Ammon's horn (tissue), 1 donor: ENCODE measurements around the gene CDH4.
A peak's percentile ranks its signal among the peaks of the same experiment; 100 is the strongest.

Experiments
- DNase-seq: peaks from one replicate; pipeline ENCODE4 v3.0.0-alpha.2; 2016; ENCODE audit warnings: low spot score

The CDH4 gene

GRCh38 chr20:61356196-61356595 lies 104.1 kb downstream of the CDH4 start:
- DNase-seq: no peak

DNA sequence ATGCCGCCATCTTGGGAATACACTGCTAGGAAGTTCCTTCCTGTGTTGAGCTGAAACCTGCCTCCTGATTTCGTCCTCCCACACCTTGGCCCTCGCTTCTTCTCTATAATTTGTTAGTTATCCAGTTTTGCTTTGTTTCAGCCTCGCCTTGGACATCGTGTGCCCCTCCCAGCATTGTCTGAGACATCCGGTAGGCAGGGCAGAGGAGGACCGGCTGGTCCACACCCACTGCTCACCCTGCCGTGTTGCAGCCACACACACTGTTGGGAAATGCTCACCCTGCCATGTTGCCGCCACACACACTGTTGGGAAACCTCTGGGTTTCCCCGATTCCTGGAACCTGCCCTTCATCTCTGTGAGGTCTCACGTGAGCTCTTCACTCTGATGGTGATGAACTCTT lies 105.1 kb downstream of the CDH4 start:
- DNase-seq: no peak

GRCh38 chr20:61359254-61359653 lies 107.2 kb downstream of the CDH4 start:
- no peak for DNase-seq

DNA sequence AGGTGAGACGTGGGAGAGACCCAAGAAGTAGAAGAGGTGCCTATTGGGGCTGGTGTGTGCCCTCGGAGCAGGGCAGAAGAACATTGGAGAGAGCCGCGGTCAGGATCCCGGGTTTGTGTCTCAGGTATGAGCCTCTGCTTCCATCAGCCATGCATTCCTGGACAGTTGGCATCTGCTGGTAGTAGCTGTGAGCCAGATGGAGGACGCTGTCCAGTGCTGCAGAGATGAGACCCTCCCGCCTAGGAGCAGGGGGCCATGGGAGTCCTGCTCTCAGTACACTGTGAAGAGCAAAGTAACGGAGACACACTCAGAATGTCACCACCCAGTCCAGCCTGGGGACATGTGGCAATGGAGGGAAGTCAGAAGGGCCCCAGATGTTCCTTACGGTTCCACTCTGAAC lies 108.2 kb downstream of the CDH4 start:
- DNase-seq: no peak

DNA sequence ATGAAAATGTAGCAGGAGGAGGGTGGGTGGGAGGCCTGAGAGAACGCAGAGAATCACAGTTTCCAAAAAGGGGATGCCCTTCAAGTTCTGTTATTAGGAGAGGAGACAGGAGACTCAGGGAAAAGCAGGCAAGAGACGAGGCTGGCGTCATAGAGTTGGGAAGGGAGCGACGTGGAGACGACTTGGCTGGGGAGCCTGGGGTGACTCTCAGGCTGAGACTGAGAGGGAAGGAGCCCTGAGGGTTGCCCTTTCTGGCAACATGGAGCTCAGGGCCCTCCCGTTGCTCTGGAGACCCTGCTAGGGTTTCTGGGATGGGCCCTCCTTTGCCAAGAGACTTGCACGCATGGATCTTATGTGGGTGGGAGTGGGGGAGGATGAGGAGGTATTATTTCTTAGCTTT lies 108.9 kb downstream of the CDH4 start:
- DNase-seq: no peak

DNA sequence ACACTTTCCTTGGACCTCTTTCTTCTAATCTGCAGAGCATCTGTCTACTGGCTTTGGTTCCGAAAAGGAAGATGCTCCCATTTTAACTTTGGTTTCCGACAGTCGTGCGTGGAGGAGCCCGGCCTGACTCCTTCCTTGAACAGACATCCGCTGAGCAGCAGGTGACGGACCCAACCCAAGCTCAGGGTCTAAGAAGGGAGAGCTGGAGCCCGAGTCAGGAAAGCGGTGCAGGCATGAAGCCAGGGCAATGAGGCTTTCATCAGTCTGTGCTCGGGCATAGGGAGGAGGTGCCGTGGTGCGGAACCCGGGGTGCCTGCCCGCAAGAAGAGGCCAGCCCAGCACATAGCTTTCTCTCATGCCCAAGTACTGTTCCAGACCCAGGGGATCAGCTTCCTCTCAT lies 109.4 kb downstream of the CDH4 start:
- no peak for DNase-seq

- DNase-seq: no peak
Observed at GRCh38 chr20:61364147-61364546, 112.1 kb downstream of the CDH4 start.

- DNase-seq: no peak
Observed at GRCh38 chr20:61366914-61367313, 114.9 kb downstream of the CDH4 start.

DNA sequence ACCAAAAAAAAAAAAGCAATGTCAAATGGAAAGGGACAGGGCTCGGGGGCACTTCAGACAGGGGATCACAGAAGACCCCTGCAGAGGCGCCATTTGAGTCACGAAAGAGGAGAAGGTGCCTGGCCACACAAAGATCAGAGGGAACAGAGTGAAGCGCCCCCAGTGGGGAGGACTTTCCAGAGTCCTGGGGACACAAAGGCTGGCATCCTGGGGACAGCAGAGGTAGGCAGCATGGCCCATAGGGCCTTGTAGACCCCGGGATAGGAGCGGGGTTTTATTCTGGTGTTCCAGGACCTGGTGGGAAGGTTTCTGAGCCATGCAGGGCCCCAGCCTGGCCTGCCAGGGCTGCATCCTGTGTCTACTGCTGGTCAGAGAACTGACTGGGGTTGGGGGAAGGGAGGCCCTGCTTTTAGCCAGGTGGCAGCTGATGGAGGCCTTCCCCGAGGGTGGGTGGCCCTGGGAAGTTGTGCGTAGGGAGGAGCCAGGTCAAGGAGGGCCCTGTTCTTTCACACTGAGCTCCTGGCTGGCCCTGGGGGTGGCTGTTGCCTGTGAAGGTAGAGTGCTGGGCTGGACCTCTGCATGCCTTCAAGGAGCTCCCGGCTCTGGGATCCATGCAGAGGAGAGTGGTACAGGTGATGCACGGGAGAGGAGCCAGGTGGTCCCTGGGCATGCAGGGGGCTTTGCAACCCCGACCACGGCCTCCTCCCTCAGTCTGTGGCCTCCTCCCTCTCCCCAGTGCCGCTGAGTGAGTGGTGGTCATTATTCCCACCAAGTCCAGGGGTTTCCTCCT lies 117.9 kb downstream of the CDH4 start:
- DNase-seq: no peak

DNA sequence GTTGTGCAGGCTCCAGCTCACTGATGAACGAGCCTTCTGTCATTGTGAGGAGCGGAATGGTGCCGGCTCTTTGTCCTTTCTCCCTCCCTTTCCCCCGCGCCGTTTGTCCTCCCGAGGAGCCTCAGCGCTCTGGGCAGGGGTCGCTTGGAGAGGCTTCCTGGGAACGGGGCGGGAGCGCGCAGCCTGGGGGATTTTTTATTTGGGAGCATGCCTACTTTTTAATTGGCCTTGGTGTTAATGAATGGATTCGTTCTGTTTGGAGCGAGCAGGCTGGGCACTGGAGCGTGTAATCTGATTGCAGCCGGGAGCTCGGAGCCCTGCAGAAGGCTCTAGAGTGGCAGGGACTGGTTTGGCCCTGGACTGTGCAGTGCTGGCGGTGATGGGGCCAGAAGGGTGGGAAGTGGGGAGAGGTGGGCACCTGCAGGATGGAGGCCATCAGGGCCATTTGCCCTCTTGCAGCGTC lies 118.8 kb downstream of the CDH4 start:
- DNase-seq: peak; percentile 78

DNA sequence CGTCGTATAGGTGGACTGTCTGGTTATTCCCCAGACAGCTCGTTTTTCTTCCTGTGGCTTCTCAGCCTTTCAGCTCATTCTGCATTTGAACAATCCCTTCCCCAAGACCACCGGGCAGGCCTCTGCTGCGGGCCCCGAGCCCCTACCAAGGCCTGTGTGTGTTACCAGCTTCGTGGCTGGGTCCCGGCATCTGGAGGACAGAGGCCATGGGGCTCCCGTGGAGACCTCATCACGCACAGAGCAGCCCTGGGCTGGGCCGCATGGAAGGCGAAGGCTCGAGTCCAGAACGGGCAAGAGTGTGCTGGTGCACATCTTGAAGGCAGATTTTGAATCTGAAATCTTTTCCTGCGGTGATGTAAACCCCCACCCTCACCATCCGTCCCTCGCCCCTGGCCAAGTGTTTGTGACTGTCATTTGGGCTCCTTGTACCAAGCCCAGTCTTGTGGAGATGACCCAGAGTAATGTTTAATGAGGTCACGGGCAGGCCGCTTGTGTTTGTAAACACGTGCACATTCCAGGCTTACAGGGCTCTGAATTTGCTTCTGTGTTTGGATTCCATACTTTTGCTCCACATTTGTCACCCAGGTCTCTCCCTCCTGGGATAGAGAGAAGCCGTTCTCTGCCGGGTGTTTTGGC lies 119.6 kb downstream of the CDH4 start:
- DNase-seq: no peak

DNA sequence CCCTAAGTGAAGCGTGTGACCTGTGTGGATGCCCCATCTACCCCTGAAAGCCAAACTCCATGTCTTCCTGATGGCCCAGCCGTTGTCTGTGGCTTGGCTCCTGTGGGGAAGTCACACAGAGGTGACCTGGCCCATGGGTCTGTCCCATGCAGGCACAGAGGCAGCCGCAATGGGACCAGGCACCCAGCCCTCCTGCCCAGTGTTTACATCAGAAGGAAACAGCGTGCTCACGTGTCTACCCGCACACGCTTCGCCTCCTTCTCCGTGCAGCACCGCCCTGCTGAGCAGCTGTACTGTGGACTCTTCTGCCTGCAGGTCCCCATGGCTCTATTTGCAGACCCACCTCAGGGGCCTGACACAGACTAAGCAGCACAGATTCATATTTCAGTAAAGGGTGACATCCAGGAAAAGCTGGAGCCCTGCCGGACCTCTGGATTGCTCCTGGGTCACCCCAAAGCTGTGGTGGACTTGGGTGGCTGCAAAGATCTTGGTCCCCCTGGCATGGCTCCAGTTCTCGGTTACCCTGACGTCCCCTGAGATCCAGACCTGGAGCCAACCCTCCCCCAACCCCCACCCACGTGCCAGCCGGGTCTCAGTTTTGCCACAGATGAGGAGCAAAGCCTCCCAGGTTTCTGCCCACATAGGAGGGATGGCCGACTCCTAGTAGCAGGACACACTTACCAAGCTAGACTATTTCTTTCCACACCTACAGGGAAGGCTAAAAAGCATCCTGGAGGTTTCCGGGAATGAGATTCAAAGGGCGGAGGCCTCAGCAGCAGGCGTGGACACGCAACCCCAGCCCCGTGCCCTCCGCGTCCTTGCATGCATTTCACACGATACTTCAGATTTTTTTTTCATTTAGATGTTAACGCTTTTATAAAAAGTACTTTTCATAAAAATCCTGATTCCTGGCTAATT lies 120.3 kb downstream of the CDH4 start:
- DNase-seq: no peak

DNA sequence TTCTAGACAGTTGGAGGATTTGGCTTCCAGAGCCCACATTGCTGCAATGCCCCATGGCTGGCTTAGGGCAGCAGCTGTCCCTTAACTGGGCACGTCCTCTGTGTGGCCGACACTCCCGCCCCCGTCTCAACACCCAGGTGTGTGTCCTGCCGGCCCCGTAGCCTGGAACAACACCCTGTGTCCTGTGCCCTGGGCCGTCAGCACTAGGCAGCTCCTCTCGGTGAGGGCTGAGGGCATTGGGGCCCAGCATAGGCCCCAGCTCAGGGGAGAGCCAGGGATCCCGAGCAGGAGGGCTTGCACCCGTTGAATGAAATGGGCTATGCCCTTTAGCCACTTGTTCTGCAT lies 121.0 kb downstream of the CDH4 start:
- DNase-seq: no peak

DNA sequence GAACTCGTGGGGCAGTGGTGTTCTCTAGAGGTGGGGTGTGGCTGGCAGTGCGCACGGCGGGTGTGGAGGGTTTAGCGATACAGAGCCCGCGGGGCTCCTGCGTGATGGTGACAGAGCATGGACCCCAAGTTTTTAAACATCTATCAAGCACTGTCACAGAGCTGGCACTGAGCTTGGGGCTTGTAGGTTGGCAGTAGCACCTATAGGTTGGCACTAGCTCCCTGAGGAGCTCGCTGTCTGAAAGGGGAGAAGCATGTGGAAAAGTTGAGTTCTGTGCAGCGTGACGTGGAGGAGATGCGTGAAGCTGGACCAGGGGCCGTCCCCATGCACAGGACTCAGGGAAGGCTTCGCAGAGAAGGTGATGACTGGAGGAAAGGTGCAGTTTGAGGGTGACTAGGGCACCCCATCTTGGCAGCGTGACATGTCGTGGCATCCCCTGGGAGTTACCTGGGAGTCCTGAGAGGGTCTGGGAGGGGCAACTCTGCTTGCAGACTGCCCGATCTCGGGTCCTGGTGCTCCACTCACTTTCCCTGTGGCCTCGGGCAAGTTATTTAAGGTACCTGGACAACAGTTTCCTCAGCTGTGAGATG lies 122.0 kb downstream of the CDH4 start:
- no peak for DNase-seq

- no peak for DNase-seq
Observed at GRCh38 chr20:61376541-61377240, 124.6 kb downstream of the CDH4 start.

DNA sequence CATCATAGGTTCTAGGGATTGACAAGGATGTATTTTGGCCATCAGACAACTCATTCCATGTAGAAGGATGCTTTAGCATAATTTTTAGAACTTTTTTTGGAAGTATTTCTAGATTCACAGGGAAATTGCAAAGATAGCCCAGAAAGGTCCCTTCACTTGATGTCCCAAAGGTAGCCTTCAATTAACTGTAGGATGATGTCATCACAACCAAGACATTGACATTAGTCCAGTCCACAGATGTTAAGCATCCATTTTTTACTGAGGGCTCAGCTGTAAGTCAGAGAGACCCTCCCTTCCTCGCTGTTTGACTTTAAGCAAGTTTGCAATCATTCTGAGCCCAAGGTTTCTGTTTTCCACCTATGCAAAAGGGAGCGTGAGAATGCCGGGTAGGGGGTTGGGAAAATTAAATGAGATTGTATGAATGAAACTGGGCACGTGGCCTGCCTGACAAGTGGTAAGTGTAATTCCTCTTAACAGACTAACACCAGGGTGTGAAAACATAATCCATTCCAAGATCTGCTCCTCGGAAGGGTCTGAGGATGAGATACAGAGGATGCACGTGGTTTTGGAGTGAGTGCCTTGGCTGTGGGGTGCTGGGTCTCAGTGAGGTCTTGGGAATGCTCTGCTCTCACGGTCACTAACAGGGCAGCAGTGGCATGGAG lies 126.8 kb downstream of the CDH4 start:
- DNase-seq: no peak

DNA sequence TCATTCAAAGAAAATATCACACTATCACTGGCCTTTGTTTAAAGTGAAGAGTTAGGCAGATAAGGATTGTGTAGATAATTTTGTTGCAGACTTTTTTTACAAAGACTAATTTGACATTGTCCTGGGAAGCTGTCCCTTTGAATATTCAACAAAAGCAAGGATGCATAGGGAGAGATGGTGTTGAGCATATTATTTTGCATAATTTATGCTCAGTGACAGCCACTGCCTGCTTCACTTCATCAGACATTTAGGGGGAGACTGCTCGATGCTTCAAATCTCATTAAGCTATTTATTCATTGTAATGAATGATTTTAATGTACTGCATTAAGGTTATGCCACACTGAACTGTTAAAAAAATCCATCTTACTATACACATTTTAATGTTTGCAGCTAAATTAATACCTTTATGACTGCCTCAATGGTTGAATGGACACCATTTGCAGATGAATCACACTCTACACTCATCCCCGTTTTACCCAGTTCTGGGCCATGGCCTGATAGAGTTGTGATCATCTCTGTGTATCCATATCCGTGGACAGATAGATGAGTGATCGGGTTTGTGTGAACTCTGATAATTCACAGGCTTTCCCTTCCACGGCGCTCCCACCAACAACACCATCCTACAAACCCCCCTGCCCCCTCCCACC lies 128.0 kb downstream of the CDH4 start:
- DNase-seq: no peak

DNA sequence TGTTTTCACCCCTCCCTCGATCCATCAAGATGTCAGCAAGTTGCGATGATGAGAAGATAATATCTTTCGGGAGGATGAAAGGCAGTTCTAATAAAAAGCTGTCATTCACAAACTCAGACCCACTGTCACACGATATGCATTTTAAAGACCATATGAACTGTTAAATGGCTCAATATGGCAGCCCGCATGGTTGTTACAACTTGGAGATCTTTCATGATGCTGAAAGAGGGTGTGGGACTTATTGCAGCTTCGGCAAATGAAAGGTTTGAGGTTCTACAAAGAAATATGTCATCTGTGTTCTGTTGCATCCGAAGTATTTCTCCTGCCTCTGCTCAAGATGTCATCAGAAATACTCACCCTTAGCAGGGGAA lies 128.5 kb downstream of the CDH4 start:
- no peak for DNase-seq

DNA sequence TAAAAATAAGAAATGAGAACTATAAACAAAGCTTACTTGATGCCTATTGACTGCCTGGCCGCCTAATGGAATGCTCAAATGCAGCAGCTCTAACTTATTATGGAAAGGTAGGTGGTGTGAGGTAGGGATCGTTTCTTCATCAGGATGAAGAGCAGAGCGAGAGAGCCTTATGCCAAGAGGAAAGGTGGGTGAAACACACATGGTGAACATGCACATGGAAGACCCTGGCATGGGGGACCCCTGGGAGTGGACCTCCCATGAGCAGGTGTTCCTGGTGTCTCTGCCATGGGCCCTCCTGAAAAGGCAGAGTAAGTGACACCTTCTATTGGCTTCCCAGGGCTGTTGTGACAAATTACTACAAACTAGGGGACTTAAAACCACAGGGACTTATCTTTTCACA lies 130.1 kb downstream of the CDH4 start:
- DNase-seq: no peak

- no peak for DNase-seq
Observed at GRCh38 chr20:61385296-61385695, 133.2 kb downstream of the CDH4 start.

GRCh38 chr20:61385731-61386130 lies 133.7 kb downstream of the CDH4 start:
- DNase-seq: no peak
